ENCODE results near the gene BDNF. TPM values are rescaled to one million over a fixed set of nuclear protein-coding genes. Genes with fewer than 3 reads are reported as not detected.

The BDNF gene
- total and polyA plus RNA-seq, 2 of the 8 experiments (the other 6 are each of a cell fraction or from before 2014, with no cell fraction given): 2.4 to 5.4 TPM

GRCh38 chr11:27722953-27723344 lies 22.7 kb upstream of the BDNF start (continued):
- TF ChIP-seq CREB1 (IDR thresholded peaks at IDR 0.05): peak; percentile 48; the same call in 1 of the 2 replicates
- TF ChIP-seq YY1 (IDR thresholded peaks at IDR 0.05; ENCODE audit: low read depth, low read length): peak; percentile 60
- no peak for TF ChIP-seq BACH1 (IDR thresholded peaks at IDR 0.05; ENCODE audit: low read length)
- TF ChIP-seq CEBPB (IDR thresholded peaks at IDR 0.05; ENCODE audit: low read depth, low read length): no peak
- peak; percentile 44 for TF ChIP-seq KDM4A (IDR thresholded peaks at IDR 0.05; ENCODE audit: low read depth, low read length, severe bottlenecking)
- TF ChIP-seq EZH2 (IDR thresholded peaks at IDR 0.05; ENCODE audit: low read depth, low read length, severe bottlenecking): no peak
- no peak for TF ChIP-seq CBX5 (IDR thresholded peaks at IDR 0.05; ENCODE audit: low read depth, low read length)
- peak; percentile 50 to 60 for TF ChIP-seq RAD21 (IDR thresholded peaks at IDR 0.05 in 1 of 2, conservative IDR thresholded peaks at IDR 0.05 in 1 of 2; ENCODE audit: low read depth in 2 of 2, low read length in 2 of 2)
- no peak for TF ChIP-seq SIRT6 (IDR thresholded peaks at IDR 0.05; ENCODE audit: low read length)
- 0 out of 4 replicates have a peak, but pooled peaks of 1 of the 2 experiments have one; percentile 43 for TF ChIP-seq SIN3A (conservative IDR thresholded peaks at IDR 0.05 in 1 of 2, IDR thresholded peaks at IDR 0.05 in 1 of 2; ENCODE audit: low read depth in 1 of 2, low read length in 2 of 2)
- no peak for TF ChIP-seq CHD2 (IDR thresholded peaks at IDR 0.05; ENCODE audit: low read length)
- TF ChIP-seq, protein P1, sequence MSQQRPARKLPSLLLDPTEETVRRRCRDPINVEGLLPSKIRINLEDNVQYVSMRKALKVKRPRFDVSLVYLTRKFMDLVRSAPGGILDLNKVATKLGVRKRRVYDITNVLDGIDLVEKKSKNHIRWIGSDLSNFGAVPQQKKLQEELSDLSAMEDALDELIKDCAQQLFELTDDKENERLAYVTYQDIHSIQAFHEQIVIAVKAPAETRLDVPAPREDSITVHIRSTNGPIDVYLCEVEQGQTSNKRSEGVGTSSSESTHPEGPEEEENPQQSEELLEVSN (IDR thresholded peaks at IDR 0.05): no peak; the same call in 1 of the 2 replicates
- TF ChIP-seq POLR2AphosphoS5 (IDR thresholded peaks at IDR 0.05; ENCODE audit: low read depth, low read length): no peak
- TF ChIP-seq ASH2L (IDR thresholded peaks at IDR 0.05; ENCODE audit: low read length): no peak
- no peak for TF ChIP-seq BRCA1 (IDR thresholded peaks at IDR 0.05; ENCODE audit: low read depth, low read length)
- TF ChIP-seq TBP (IDR thresholded peaks at IDR 0.05; ENCODE audit: low read depth, low read length): peak; percentile 42
